ENCODE data around the gene TENT4A.

TENT4A gene

GRCh38 chr5:6775571-6775970 is 62.3 kb downstream of the TENT4A start:
- no peak overlapping the region for H3K9ac ChIP-seq (ENCODE audit: low read length)
- no peaks in the 10 kb centered on the region for H3K27me3 ChIP-seq (ENCODE audit: control insufficient read depth, insufficient read depth, low read length)
- no peak overlapping the region for H3K27ac ChIP-seq (ENCODE audit: low read depth, low read length)
- no peaks in the 10 kb centered on the region for H3K36me3 ChIP-seq (ENCODE audit: control insufficient read depth, insufficient read depth, low read length)
- no peak overlapping the region for H3K4me3 ChIP-seq (ENCODE audit: low read length)
- no peaks in the 10 kb centered on the region for H3K4me1 ChIP-seq (ENCODE audit: control insufficient read depth, insufficient read depth, low read length)

DNA sequence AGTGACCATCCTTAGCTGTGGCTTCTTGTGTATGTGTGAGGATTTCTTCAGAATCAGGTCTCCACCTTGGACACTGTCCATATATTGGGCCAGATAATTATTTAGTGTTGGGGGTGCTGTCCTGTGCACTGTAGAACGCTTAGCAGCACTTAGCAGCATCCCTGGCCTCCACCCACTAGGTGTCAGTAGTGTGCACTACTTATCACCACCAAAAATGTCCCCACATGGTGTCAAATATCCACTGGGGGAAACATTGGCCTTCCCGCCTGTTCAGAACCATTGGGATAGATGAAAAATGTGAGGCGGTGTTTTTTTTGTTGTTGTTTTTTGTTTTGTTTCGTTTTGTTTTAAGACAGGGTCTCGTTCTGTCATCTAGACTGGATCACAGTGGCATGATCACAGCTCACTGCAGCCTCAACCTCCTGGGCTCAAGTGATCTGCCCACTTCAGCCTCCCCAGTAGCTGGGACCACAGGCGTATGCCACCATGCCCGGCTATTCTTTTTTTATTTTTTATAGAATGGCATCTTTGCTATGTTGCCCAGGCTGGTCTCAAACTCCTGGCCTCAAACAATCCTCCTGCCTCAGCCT is 67.7 kb downstream of the TENT4A start:
- H3K9ac ChIP-seq (ENCODE audit: low read length) = no peak overlapping the region
- H3K27ac ChIP-seq (ENCODE audit: low read depth, low read length) = no peak overlapping the region
- no peak overlapping the region for H3K4me3 ChIP-seq (ENCODE audit: low read length)
- H3K36me3 ChIP-seq (ENCODE audit: control insufficient read depth, insufficient read depth, low read length) = no peaks in the 10 kb centered on the region
- H3K27me3 ChIP-seq (ENCODE audit: control insufficient read depth, insufficient read depth, low read length) = no peaks in the 10 kb centered on the region
- no peaks in the 10 kb centered on the region for H3K4me1 ChIP-seq (ENCODE audit: control insufficient read depth, insufficient read depth, low read length)

- no peaks in the 10 kb centered on the region for H3K4me1 ChIP-seq (ENCODE audit: control insufficient read depth, insufficient read depth, low read length)
- H3K4me3 ChIP-seq (ENCODE audit: low read length) = no peak overlapping the region
- no peaks in the 10 kb centered on the region for H3K27me3 ChIP-seq (ENCODE audit: control insufficient read depth, insufficient read depth, low read length)
- H3K36me3 ChIP-seq (ENCODE audit: control insufficient read depth, insufficient read depth, low read length) = no peaks in the 10 kb centered on the region
- H3K27ac ChIP-seq (ENCODE audit: low read depth, low read length) = no peak overlapping the region
- H3K9ac ChIP-seq (ENCODE audit: low read length) = no peak overlapping the region
These were observed 68.5 kb downstream of the TENT4A start for GRCh38 chr5:6781716-6782115.

DNA sequence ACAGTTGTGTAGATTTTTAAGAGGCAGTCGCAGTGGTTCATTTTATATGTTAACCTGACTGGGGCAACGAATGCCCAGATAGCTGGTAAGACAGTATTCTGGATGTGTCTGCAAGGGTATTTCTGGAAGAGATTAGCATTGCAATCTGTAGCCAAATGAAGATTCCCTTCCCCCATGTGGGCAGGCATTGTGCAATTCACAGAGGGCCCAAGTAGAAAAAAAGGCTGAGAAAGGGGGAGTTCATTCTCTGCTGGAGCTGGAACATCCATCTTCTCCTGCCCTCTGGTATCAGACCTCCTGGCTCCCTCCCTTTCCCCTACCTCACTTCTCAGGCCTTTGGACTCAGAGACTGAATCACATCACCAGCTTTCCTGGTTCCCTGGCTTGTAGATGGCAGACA is 70.6 kb downstream of the TENT4A start:
- no peak overlapping the region for H3K9ac ChIP-seq (ENCODE audit: low read length)
- no peaks in the 10 kb centered on the region for H3K4me1 ChIP-seq (ENCODE audit: control insufficient read depth, insufficient read depth, low read length)
- H3K27me3 ChIP-seq (ENCODE audit: control insufficient read depth, insufficient read depth, low read length) = no peaks in the 10 kb centered on the region
- H3K27ac ChIP-seq (ENCODE audit: low read depth, low read length) = no peak overlapping the region
- H3K36me3 ChIP-seq (ENCODE audit: control insufficient read depth, insufficient read depth, low read length) = no peaks in the 10 kb centered on the region
- H3K4me3 ChIP-seq (ENCODE audit: low read length) = no peak overlapping the region

- Histone ChIP-seq H3K36me3 (ENCODE audit: control insufficient read depth, insufficient read depth, low read length) (no peaks in the 10 kb centered on the region), H3K27me3 (ENCODE audit: control insufficient read depth, insufficient read depth, low read length) (no peaks in the 10 kb centered on the region), H3K4me1 (ENCODE audit: control insufficient read depth, insufficient read depth, low read length) (no peaks in the 10 kb centered on the region), H3K4me3 (ENCODE audit: low read length) (no peak overlapping the region), H3K27ac (ENCODE audit: low read depth, low read length) (no peak overlapping the region), H3K9ac (ENCODE audit: low read length) (no peak overlapping the region)
These were observed 71.2 kb downstream of the TENT4A start for GRCh38 chr5:6784481-6784880.

DNA sequence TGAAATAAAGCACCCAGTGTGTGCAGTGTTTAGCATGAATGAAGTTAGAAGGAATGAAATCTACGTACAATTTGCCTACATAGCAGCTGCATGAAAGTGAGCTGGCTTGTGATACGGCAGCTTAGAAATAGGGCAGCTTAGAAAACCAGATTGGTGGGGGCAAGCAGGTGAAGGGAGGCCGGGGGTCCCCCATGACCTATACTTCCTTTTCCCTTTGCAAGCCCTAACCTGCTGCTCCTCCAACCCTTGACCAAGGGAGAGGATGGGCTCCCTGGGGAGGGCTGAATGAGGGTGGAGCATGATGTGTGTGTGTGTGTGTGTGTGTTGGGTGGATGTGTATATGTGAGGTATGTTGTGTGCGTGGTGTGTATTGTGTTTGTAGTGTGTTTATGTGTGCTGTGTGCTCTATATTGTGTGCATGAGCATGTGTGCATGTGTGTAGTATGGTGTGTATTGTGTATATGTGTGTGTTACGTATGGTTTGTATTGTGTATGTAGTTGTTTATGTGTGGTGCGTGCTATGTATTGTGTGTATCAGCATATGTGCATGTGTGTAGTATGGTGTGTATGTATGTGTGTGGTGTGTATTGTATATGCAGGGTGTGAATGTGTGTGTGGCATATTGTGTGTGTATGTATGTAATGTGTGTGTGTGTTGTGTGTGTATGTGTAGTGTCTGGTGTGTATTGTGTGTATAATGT is 72.1 kb downstream of the TENT4A start:
- no peak overlapping the region for H3K9ac ChIP-seq (ENCODE audit: low read length)
- H3K4me3 ChIP-seq (ENCODE audit: low read length) = no peak overlapping the region
- no peaks in the 10 kb centered on the region for H3K27me3 ChIP-seq (ENCODE audit: control insufficient read depth, insufficient read depth, low read length)
- H3K36me3 ChIP-seq (ENCODE audit: control insufficient read depth, insufficient read depth, low read length) = no peaks in the 10 kb centered on the region
- H3K27ac ChIP-seq (ENCODE audit: low read depth, low read length) = no peak overlapping the region
- no peaks in the 10 kb centered on the region for H3K4me1 ChIP-seq (ENCODE audit: control insufficient read depth, insufficient read depth, low read length)

- Histone ChIP-seq H3K36me3 (ENCODE audit: control insufficient read depth, insufficient read depth, low read length) (no peaks in the 10 kb centered on the region), H3K9ac (ENCODE audit: low read length) (no peak overlapping the region), H3K27me3 (ENCODE audit: control insufficient read depth, insufficient read depth, low read length) (no peaks in the 10 kb centered on the region), H3K27ac (ENCODE audit: low read depth, low read length) (no peak overlapping the region), H3K4me3 (ENCODE audit: low read length) (no peak overlapping the region), H3K4me1 (ENCODE audit: control insufficient read depth, insufficient read depth, low read length) (no peaks in the 10 kb centered on the region)
These were observed 72.6 kb downstream of the TENT4A start for GRCh38 chr5:6785861-6786180.

- no peaks in the 10 kb centered on the region for H3K36me3 ChIP-seq (ENCODE audit: control insufficient read depth, insufficient read depth, low read length)
- H3K9ac ChIP-seq (ENCODE audit: low read length) = no peak overlapping the region
- H3K4me1 ChIP-seq (ENCODE audit: control insufficient read depth, insufficient read depth, low read length) = no peaks in the 10 kb centered on the region
- H3K27ac ChIP-seq (ENCODE audit: low read depth, low read length) = no peak overlapping the region
- no peaks in the 10 kb centered on the region for H3K27me3 ChIP-seq (ENCODE audit: control insufficient read depth, insufficient read depth, low read length)
- H3K4me3 ChIP-seq (ENCODE audit: low read length) = no peak overlapping the region
These were observed 73.7 kb downstream of the TENT4A start for GRCh38 chr5:6786786-6787495.

DNA sequence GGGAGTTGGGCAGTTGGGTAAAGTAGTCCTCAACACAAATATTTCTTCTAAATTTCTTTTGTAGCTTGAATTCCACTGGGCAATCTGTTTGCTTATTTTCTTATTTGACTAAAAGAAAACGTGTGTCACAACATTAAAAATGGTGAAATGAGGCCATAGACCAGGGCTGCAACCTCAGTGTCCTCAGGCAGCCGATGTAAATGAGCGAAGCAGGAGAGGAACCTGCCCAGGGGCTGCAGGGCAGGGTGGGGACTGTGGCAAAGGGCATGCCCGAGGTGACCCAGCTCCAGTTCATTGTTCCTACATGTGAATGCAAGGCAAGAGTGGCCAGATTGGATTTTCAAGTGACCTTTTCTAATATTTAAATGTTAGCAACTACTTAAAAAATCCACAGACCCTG is 74.7 kb downstream of the TENT4A start:
- no peak overlapping the region for H3K9ac ChIP-seq (ENCODE audit: low read length)
- no peaks in the 10 kb centered on the region for H3K4me1 ChIP-seq (ENCODE audit: control insufficient read depth, insufficient read depth, low read length)
- H3K27ac ChIP-seq (ENCODE audit: low read depth, low read length) = no peak overlapping the region
- no peaks in the 10 kb centered on the region for H3K36me3 ChIP-seq (ENCODE audit: control insufficient read depth, insufficient read depth, low read length)
- no peaks in the 10 kb centered on the region for H3K27me3 ChIP-seq (ENCODE audit: control insufficient read depth, insufficient read depth, low read length)
- no peak overlapping the region for H3K4me3 ChIP-seq (ENCODE audit: low read length)

- no peaks in the 10 kb centered on the region for H3K36me3 ChIP-seq (ENCODE audit: control insufficient read depth, insufficient read depth, low read length)
- no peaks in the 10 kb centered on the region for H3K4me1 ChIP-seq (ENCODE audit: control insufficient read depth, insufficient read depth, low read length)
- H3K27ac ChIP-seq (ENCODE audit: low read depth, low read length) = no peak overlapping the region
- H3K4me3 ChIP-seq (ENCODE audit: low read length) = no peak overlapping the region
- H3K9ac ChIP-seq (ENCODE audit: low read length) = no peak overlapping the region
- H3K27me3 ChIP-seq (ENCODE audit: control insufficient read depth, insufficient read depth, low read length) = no peaks in the 10 kb centered on the region
These were observed 75.2 kb downstream of the TENT4A start for GRCh38 chr5:6788439-6788838.

DNA sequence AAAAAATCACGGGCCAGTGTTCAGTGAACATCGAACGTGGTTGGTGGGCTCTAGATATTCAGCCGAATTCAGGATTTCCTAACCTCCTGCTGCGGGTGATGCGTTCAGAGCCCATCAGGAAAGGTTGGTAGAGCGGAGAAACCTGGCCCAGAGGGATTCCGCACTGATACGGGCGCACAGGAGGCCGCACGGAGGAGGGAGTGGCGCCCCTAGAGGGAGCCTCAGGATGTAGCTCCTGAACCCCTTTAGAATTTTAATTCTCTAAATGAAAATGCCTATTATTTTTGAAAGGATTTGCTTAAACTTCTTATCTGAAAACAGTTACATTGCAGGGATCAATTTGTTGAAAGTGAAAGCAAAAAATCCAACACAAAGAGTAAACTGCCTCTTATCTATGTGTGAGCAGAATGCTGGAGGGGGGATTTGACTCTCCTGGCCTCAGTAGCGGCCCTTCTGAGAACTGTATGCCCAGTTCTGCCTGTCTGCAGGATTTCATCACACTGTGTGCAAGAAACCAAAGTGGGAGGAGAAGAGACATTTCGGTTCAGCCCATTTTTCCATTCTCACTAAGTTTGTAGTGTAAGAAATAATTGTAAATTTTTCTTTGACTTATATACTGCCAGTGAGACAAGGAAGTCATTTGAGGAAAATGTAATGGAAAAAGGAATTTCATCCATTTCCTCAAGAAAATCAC is 75.9 kb downstream of the TENT4A start:
- Histone ChIP-seq H3K27me3 (ENCODE audit: control insufficient read depth, insufficient read depth, low read length) (no peaks in the 10 kb centered on the region), H3K4me3 (ENCODE audit: low read length) (no peak overlapping the region)

GRCh38 chr5:6790346-6790865 is 77.2 kb downstream of the TENT4A start:
- Histone ChIP-seq H3K4me3 (ENCODE audit: low read length) (no peak overlapping the region), H3K9ac (ENCODE audit: low read length) (no peak overlapping the region), H3K27ac (ENCODE audit: low read depth, low read length) (no peak overlapping the region), H3K36me3 (ENCODE audit: control insufficient read depth, insufficient read depth, low read length) (no peaks in the 10 kb centered on the region), H3K27me3 (ENCODE audit: control insufficient read depth, insufficient read depth, low read length) (no peaks in the 10 kb centered on the region), H3K4me1 (ENCODE audit: control insufficient read depth, insufficient read depth, low read length) (no peaks in the 10 kb centered on the region)

More for the DNA sequence above, 75.9 kb downstream of the TENT4A start:
- H3K36me3 ChIP-seq (ENCODE audit: control insufficient read depth, insufficient read depth, low read length) = no peaks in the 10 kb centered on the region
- no peaks in the 10 kb centered on the region for H3K4me1 ChIP-seq (ENCODE audit: control insufficient read depth, insufficient read depth, low read length)
- no peak overlapping the region for H3K9ac ChIP-seq (ENCODE audit: low read length)
- H3K27ac ChIP-seq (ENCODE audit: low read depth, low read length) = no peak overlapping the region
